HUES48 (cell line): ENCODE data around the gene SLC47A1.

Experiments used
- H3K27ac ChIP-seq: one replicate; pipeline ENCODE4 v1.7.0; 2013; ENCODE audit warnings: low read depth, low read length, inconsistent platforms
- H3K27me3 ChIP-seq: 2 replicates; pipeline ENCODE4 v1.6.1; 2013; ENCODE audit warnings: mild to moderate bottlenecking, low read length; ENCODE audit not compliant: control insufficient read depth, insufficient read depth
- H3K36me3 ChIP-seq: 2 replicates; pipeline ENCODE4 v1.6.1; 2013; ENCODE audit warnings: low read length; ENCODE audit not compliant: control insufficient read depth, insufficient read depth
- H3K4me1 ChIP-seq: 2 replicates; pipeline ENCODE4 v1.6.1; 2013; ENCODE audit warnings: mild to moderate bottlenecking, low read length; ENCODE audit not compliant: control insufficient read depth, insufficient read depth
- H3K4me3 ChIP-seq: 2 replicates; pipeline ENCODE4 v1.5.1; 2013; ENCODE audit warnings: mild to moderate bottlenecking, low read depth, low read length
- H3K9ac ChIP-seq: 2 replicates; pipeline ENCODE4 v1.6.1; 2013; ENCODE audit warnings: mild to moderate bottlenecking, low read depth, low read length, moderate library complexity
- H3K9me3 ChIP-seq: 2 replicates; pipeline ENCODE4 v1.6.1; 2013; ENCODE audit warnings: low read length; ENCODE audit not compliant: control insufficient read depth, insufficient read depth

SLC47A1 gene, protein sequence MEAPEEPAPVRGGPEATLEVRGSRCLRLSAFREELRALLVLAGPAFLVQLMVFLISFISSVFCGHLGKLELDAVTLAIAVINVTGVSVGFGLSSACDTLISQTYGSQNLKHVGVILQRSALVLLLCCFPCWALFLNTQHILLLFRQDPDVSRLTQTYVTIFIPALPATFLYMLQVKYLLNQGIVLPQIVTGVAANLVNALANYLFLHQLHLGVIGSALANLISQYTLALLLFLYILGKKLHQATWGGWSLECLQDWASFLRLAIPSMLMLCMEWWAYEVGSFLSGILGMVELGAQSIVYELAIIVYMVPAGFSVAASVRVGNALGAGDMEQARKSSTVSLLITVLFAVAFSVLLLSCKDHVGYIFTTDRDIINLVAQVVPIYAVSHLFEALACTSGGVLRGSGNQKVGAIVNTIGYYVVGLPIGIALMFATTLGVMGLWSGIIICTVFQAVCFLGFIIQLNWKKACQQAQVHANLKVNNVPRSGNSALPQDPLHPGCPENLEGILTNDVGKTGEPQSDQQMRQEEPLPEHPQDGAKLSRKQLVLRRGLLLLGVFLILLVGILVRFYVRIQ

DNA sequence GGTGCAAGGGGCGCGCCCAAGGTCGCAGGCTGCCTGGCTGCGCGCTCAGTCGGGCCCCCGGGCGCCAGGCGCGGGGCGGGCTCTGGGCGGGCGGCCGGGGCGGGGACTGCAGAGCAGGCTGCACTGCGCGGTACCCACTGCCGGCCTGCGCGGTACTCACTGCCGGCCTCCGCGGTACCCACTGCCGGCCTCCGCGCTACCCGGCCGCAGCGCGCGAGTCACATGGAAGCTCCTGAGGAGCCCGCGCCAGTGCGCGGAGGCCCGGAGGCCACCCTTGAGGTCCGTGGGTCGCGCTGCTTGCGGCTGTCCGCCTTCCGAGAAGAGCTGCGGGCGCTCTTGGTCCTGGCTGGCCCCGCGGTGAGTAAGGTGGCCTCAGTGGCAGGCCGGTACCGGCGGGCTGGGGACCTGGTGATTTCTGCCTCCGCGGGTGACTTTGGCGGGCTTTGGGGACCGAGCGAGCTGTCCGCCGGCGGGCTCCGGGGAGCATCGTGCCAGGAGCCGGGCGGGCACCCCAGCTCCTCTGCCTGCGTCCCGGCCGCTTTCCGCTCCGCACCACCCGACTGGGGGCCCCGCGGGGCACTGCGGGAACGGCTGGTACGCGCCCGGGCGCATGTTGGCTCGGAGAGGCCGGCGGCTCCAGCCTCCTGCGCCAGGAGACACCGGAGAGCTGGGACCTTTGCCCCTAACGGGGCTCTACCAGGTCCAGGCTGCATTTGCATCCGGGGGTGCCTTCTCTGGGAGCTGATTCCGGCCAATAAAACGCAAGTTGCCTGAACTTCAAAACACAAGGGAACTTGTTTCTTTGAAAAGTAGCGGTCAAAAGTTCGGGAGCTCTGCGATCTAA lies at the start of gene SLC47A1:
Gene SLC47A1 (plus strand): TSS at position 137 of the 844 bp plus-strand sequence. CDS start 86 bp downstream, at position 223.
- Histone ChIP-seq H3K4me3 (peak within 1 kb of the TSS; percentile 63), H3K9ac (0 out of 2 replicates have a peak within 1 kb of the TSS, but pooled peaks have one; percentile 8), H3K4me1 (peaks cover 2% of the 10 kb centered on the region; the same call in 1 of the 2 replicates), H3K36me3 (no peaks in the 10 kb centered on the region), H3K27ac (no peak within 1 kb of the TSS), H3K9me3 (no peaks in the 10 kb centered on the region), H3K27me3 (peaks cover 40% of the 10 kb centered on the region)

DNA sequence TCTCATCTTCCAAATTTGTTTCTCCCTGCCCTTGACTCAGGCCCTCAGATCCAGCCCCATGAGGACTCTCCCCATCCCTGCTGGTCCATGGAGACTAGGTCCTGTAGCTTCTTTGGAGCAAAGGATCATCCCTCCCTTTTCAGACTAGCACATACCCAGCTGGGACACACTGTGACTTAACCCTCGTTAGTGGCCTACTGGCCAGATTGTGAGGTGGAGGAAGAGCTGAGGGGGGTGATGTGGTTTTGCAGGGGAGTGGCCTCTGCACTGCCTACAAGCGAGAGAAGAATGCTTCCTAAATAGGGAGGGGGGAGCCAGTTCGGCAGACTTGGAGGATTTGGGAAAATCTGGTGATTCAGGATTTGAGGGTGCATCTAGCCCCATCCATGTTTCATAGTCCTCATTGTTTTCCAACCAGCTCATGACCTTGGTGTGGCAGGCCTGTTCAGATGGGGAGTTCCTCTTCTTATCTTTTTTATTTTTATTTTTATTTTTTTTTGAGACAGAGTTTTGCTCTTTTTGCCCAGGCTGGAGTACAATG lies 47.8 kb upstream of the SLC47A1 start:
- Histone ChIP-seq H3K27me3 (no peaks in the 10 kb centered on the region), H3K27ac (no peak overlapping the region), H3K4me1 (peaks cover 20% of the 10 kb centered on the region), H3K36me3 (no peaks in the 10 kb centered on the region), H3K9me3 (no peaks in the 10 kb centered on the region), H3K4me3 (no peak overlapping the region), H3K9ac (no peak overlapping the region)

DNA sequence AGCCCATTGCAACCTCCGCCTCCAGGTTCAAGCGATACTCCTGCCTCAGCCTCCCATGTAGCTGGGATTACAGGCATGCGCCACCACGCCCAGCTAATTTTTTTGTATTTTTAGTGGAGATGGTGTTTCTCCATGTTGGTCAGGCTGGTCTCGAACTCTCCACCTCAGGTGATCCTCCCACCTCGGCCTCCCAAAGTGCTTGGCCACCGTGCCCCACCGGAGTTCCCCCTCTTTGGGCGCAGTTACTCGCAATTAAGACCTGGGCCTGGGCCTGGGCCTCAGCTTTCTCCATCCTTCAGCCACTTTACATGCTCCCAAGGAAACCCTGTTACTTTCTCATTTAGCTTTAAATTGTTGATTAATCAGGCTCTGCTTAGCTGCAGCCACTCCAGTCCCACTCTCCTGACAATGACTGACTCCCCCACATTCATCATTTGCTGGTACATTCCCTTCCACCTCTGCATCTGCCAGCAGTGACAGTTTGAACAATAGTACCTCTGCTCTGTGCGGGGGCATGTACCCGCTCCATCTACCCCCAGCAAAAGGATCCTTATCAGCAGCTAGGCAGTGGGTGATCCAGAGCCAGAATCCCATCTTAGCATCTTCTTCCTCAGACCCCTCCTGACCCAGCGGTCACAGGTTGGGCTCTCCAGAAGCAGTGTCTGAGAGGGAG lies 47.2 kb upstream of the SLC47A1 start:
- H3K27me3 ChIP-seq, result no peaks in the 10 kb centered on the region
- no peak overlapping the region for H3K4me3 ChIP-seq
- H3K27ac ChIP-seq, result no peak overlapping the region
- peaks cover 20% of the 10 kb centered on the region for H3K4me1 ChIP-seq
- no peak overlapping the region for H3K9ac ChIP-seq
- H3K36me3 ChIP-seq, result no peaks in the 10 kb centered on the region
- H3K9me3 ChIP-seq, result no peaks in the 10 kb centered on the region

DNA sequence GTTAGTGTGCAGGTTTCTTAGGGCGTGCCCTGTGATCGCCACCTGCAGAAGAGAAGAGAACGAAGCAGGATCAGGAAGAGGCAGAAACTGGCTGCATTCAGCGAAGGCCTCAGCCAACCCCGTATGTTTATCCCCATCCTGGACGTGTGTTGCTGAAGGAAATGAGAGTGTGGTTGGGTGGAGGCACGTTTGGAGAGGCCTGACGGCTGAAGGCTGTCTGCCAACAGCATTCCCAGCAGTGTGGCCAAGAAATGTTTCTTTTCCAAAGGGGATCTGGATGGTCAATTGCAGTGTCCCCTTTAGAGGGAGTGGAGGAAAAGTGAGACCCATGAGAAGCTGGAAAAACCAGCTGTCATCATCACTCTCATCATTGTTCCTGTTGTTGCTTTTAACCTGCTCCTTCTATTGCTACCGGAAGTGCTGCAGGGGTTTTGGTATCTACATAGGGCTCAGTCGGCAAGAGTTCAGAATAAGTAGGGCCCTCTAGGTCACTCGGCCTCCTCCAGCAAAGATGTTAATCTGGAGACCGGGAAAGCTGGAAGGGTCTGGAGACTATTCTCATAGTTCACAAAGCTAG lies 46.5 kb upstream of the SLC47A1 start:
- no peak overlapping the region for H3K27ac ChIP-seq
- peaks cover 23% of the 10 kb centered on the region for H3K4me1 ChIP-seq
- H3K9me3 ChIP-seq, result no peaks in the 10 kb centered on the region
- H3K9ac ChIP-seq, result no peak overlapping the region
- no peaks in the 10 kb centered on the region for H3K36me3 ChIP-seq
- H3K4me3 ChIP-seq, result no peak overlapping the region
- H3K27me3 ChIP-seq, result no peaks in the 10 kb centered on the region

DNA sequence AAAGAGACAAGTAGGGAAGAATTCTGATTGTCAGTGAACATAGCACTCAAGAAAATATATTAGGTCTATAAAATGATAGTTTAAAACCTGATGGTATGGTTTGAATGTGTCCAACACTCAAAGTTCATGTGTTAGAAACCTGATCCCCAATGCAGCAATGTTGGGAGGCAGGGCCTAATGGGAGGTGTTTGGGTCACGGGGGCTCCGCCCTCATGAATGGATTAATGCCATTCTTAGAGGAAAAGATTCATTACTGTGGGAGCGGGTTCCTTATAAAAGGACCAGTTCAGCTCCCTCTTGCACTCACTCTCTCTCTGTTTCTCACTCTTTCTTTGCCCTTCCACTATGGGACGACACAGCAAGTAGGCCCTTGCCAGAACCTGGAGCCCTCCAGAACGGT lies 41.5 kb upstream of the SLC47A1 start:
- Histone ChIP-seq H3K27ac (no peak overlapping the region), H3K4me3 (no peak overlapping the region), H3K27me3 (no peaks in the 10 kb centered on the region), H3K36me3 (no peaks in the 10 kb centered on the region), H3K4me1 (peaks cover 29% of the 10 kb centered on the region), H3K9ac (no peak overlapping the region; the same call in 1 of the 2 replicates), H3K9me3 (no peaks in the 10 kb centered on the region)

DNA sequence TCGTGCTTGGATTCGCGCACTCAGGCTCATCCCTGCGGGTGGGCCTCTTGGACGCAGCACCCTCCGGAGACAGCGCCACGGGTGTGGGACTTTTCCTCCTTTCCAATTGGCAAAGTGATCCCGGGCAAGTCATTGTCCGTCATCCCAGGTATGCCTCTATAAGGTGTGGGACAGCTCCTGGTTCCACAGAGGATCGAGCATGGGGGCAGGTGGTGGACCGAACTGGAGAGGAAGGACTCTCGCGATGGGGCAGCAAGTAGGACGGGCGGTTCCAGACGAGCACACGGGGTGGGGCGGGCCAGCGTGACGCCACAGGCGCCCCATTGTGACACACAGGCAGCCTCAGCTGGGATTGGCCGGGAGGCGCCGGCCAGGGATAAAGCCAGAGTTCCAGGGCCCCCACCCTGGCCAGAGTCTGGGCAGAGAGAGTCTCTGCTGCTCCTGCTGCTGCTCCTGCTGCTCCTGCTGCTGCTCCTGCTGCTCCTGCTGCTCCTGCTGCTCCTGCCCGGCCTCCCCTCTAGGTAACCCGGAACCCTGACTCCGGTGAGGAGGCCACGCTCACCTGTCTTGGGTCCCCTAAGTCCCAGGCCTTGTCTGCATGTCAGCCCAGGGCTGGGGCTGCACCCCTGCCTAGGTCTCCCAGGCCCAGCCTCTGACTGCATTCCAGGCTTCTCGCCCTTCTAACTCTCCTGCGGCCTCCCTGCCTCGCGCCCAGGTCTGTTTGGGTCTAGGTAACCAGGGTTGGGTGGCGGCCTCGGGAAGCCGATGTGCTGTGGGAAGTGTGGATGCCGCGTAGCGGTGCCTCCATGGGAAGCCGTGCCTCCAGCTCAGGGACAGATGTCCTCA lies 38.5 kb upstream of the SLC47A1 start:
- H3K9ac ChIP-seq, result no peak overlapping the region
- H3K4me3 ChIP-seq, result no peak overlapping the region
- no peaks in the 10 kb centered on the region for H3K36me3 ChIP-seq
- no peak overlapping the region for H3K27ac ChIP-seq
- no peaks in the 10 kb centered on the region for H3K9me3 ChIP-seq
- no peaks in the 10 kb centered on the region for H3K27me3 ChIP-seq
- H3K4me1 ChIP-seq, result peaks cover 25% of the 10 kb centered on the region

DNA sequence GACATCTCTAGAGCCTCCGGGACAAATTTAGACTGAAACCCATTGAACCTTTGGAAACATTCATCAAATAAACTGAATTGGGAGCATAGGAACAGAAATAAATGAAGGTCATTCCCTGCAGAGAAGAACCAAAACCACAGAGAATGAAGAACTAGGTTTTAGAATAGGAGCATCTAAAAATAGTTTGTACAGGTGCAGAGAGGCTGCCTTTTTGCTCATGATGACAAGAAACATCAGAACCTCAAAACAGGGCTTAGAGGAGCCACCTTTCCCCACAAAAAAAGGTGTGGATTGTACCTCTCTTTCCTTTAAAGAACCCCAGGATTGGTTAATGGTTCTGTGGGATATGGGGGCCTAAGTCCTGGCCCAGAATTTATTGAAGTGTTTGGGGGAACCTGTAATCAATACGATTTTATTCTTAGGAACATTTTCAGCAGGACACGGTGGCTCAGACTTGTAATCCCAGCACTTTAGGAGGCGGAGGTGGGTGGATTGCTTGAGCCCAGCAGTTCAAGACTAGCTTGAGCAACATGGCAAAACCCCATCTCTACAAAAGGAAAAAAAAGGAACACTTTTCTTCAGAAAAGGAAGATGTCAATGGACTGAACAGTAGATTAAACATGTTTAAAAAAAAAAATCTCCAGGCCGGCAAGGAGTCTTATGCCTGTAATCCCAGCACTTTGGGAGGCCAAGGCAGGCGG lies 37.7 kb upstream of the SLC47A1 start:
- Histone ChIP-seq H3K9me3 (no peaks in the 10 kb centered on the region), H3K27me3 (no peaks in the 10 kb centered on the region), H3K27ac (no peak overlapping the region), H3K36me3 (no peaks in the 10 kb centered on the region), H3K4me1 (peaks cover 25% of the 10 kb centered on the region), H3K9ac (no peak overlapping the region), H3K4me3 (no peak overlapping the region)

DNA sequence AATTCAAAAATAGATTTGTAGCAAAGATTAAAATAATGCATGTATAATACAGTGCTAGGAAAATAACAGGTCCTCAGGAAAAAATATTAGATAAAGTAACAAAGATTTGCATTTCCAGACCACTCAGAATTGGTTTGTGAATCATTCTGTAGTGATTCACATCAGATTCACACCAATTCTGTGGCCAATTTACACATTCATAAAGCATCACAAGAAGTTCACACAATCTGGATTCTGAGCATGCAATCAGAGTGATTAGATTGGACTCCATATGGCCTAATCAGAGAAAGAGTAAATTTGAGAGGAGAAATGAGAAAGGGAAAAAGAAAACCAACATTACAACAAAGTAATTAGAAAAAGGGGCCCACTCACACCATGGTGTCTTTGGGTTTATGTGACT lies 36.0 kb upstream of the SLC47A1 start:
- no peak overlapping the region for H3K9ac ChIP-seq

DNA sequence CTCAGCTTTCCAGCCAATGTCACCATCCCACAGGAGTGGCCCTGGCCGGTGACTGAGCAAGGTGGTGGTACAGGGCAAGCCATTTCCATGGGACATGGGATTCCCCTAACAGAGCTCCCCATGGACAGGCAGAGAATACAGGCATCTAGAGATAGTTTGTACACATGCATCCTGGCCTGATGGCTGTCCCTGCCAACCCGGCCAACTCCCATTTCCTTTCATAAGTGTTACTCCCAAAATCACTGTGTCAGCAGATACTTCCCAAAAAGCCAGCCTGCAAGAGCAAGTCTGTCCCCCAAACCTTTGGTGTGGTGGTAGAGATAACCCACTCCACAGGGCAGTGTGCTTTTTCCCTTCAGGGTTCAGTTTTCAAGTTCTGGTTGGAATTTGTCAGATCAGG lies 32.4 kb upstream of the SLC47A1 start:
- Histone ChIP-seq H3K27ac (no peak overlapping the region), H3K4me1 (no peaks in the 10 kb centered on the region), H3K4me3 (no peak overlapping the region), H3K9ac (no peak overlapping the region), H3K27me3 (no peaks in the 10 kb centered on the region), H3K36me3 (no peaks in the 10 kb centered on the region), H3K9me3 (no peaks in the 10 kb centered on the region)

More for the DNA sequence above, 36.0 kb upstream of the SLC47A1 start:
- no peaks in the 10 kb centered on the region for H3K36me3 ChIP-seq
- H3K27me3 ChIP-seq, result no peaks in the 10 kb centered on the region
- H3K4me1 ChIP-seq, result peaks cover 17% of the 10 kb centered on the region
- no peak overlapping the region for H3K27ac ChIP-seq
- H3K9me3 ChIP-seq, result no peaks in the 10 kb centered on the region
- H3K4me3 ChIP-seq, result no peak overlapping the region
